Measurements from ENCODE around the gene YEATS4.

The YEATS4 gene

GRCh38 chr12:69438539-69438938, 79.0 kb downstream of the YEATS4 start:
- FAIRE-seq = no peak

GRCh38 chr12:69440016-69440415, 80.5 kb downstream of the YEATS4 start:
- no peak for FAIRE-seq

Measured in TTC549 (cell line).